H1 (cell line): Measurements from ENCODE around the gene GRIP1.

Experiments
- ATF2 ChIP-seq: IDR thresholded peaks from 2 replicates; pipeline ENCODE4 v1.6.1; 2012; ENCODE audit warnings: low read length, inconsistent platforms
- BCL11A ChIP-seq, 2 experiments: IDR thresholded peaks; one replicate each; pipeline ENCODE4 v1.6.1; 2011; ENCODE audit warnings: low read depth in 2 of 2, low read length in 2 of 2, mild to moderate bottlenecking in 2 of 2
- CEBPB ChIP-seq: IDR thresholded peaks from 2 replicates; pipeline ENCODE4 v1.6.1; 2012; ENCODE audit warnings: low read depth, low read length
- EP300 ChIP-seq, 2 experiments: IDR thresholded peaks; 1 replicate in 1 of 2; 2 replicates in 1 of 2; pipeline ENCODE4 v1.6.1; 2011 to 2012; ENCODE audit warnings: low read depth in 2 of 2, low read length in 2 of 2, mild to moderate bottlenecking in 2 of 2, borderline replicate concordance in 1 of 2, inconsistent platforms in 1 of 2, moderate library complexity in 1 of 2
- POLR2A ChIP-seq, 2 experiments: IDR thresholded peaks; 1 replicate in 1 of 2; 2 replicates in 1 of 2; pipeline ENCODE4 v1.6.1; 2011; ENCODE audit warnings: low read depth in 2 of 2, low read length in 2 of 2, mild to moderate bottlenecking in 2 of 2; ENCODE audit errors: control extremely low read depth in 1 of 2
- POLR2AphosphoS5 ChIP-seq: IDR thresholded peaks from 2 replicates; pipeline ENCODE4 v1.6.1; 2011; ENCODE audit warnings: low read depth, low read length
- RBBP5 ChIP-seq: IDR thresholded peaks from 2 replicates; pipeline ENCODE4 v1.7.1; 2012; ENCODE audit warnings: low read depth, mild to moderate bottlenecking, inconsistent platforms, low read length, moderate library complexity, borderline replicate concordance
- RNF2 ChIP-seq: fragments of 200-900, 300-1000 bp; sonication (generic); IDR thresholded peaks from 2 replicates; pipeline ENCODE4 v1.7.1; 2016; ENCODE audit warnings: borderline replicate concordance, low read depth, mild to moderate bottlenecking, antibody characterized with exemption, low read length; ENCODE audit not compliant: poor library complexity, severe bottlenecking; ENCODE audit errors: missing control alignments
- SP2 ChIP-seq: IDR thresholded peaks from 2 replicates; pipeline ENCODE4 v1.6.1; 2012; ENCODE audit warnings: mild to moderate bottlenecking, low read length, inconsistent platforms
- TF ChIP-seq, protein P1 (sequence below), 3 experiments: IDR thresholded peaks; 1 replicate in 2 of 3; 2 replicates in 1 of 3; pipeline versions ENCODE4 v1.5.1 to v1.6.1; 2011; ENCODE audit warnings: low read length in 3 of 3, mild to moderate bottlenecking in 3 of 3, inconsistent platforms in 2 of 3, low read depth in 1 of 3, moderate library complexity in 1 of 3; ENCODE audit not compliant: insufficient read depth in 1 of 3; ENCODE audit errors: control extremely low read depth in 1 of 3

GRCh38 chr12:66453844-66454243 is 225.0 kb downstream of the GRIP1 start:
- TF ChIP-seq POLR2A (IDR thresholded peaks at IDR 0.05; ENCODE audit: control extremely low read depth in 1 of 2, low read depth in 2 of 2, low read length in 2 of 2) (no peak), EP300 (IDR thresholded peaks at IDR 0.05; ENCODE audit: borderline replicate concordance in 1 of 2, low read depth in 2 of 2, low read length in 2 of 2) (no peak), SP2 (no peak), BCL11A (IDR thresholded peaks at IDR 0.05; ENCODE audit: low read depth in 2 of 2, low read length in 2 of 2) (no peak), RNF2 (no peak), CEBPB (no peak), RBBP5 (no peak), ATF2 (no peak), POLR2AphosphoS5 (no peak)
- TF ChIP-seq, protein P1, sequence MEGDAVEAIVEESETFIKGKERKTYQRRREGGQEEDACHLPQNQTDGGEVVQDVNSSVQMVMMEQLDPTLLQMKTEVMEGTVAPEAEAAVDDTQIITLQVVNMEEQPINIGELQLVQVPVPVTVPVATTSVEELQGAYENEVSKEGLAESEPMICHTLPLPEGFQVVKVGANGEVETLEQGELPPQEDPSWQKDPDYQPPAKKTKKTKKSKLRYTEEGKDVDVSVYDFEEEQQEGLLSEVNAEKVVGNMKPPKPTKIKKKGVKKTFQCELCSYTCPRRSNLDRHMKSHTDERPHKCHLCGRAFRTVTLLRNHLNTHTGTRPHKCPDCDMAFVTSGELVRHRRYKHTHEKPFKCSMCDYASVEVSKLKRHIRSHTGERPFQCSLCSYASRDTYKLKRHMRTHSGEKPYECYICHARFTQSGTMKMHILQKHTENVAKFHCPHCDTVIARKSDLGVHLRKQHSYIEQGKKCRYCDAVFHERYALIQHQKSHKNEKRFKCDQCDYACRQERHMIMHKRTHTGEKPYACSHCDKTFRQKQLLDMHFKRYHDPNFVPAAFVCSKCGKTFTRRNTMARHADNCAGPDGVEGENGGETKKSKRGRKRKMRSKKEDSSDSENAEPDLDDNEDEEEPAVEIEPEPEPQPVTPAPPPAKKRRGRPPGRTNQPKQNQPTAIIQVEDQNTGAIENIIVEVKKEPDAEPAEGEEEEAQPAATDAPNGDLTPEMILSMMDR (IDR thresholded peaks at IDR 0.05; ENCODE audit: control extremely low read depth in 1 of 3, insufficient read depth in 1 of 3, low read depth in 1 of 3, low read length in 3 of 3), result no peak
